GM12875 (cell line): Measurements from ENCODE around the gene BRAT1.

ENCODE experiments used
- H3K4me3 ChIP-seq: one replicate; pipeline ENCODE4 v1.5.1; 2011; ENCODE audit warnings: low read depth, low read length, control low read depth
- TF ChIP-seq, protein P1 (sequence below): IDR thresholded peaks from 2 replicates; pipeline ENCODE4 v1.5.1; 2011; ENCODE audit warnings: low read depth, mild to moderate bottlenecking, control low read depth, inconsistent platforms, low read length, moderate library complexity, borderline replicate concordance; ENCODE audit not compliant: insufficient read depth

BRAT1 gene

DNA sequence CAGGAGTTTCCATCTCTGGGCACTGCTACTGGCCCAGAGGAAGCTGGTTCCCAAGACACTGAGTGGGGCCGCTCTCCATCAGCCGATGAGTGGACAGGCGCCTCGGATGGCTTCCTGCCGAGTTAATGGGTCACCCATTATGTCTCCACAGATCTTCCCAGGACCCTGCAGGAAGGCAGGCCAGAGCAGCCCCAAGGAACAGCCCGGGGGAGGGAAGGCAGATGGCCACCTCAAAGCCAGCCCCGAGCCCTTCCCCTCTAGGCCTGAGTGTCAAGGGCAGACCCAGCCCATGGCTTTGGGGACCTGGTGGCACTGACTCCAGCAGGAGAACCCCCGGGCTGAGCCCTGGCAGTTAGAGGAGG, 39.1 kb downstream of the BRAT1 start:
- no peak overlapping the region for H3K4me3 ChIP-seq
- TF ChIP-seq, protein P1, sequence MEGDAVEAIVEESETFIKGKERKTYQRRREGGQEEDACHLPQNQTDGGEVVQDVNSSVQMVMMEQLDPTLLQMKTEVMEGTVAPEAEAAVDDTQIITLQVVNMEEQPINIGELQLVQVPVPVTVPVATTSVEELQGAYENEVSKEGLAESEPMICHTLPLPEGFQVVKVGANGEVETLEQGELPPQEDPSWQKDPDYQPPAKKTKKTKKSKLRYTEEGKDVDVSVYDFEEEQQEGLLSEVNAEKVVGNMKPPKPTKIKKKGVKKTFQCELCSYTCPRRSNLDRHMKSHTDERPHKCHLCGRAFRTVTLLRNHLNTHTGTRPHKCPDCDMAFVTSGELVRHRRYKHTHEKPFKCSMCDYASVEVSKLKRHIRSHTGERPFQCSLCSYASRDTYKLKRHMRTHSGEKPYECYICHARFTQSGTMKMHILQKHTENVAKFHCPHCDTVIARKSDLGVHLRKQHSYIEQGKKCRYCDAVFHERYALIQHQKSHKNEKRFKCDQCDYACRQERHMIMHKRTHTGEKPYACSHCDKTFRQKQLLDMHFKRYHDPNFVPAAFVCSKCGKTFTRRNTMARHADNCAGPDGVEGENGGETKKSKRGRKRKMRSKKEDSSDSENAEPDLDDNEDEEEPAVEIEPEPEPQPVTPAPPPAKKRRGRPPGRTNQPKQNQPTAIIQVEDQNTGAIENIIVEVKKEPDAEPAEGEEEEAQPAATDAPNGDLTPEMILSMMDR: no peak

DNA sequence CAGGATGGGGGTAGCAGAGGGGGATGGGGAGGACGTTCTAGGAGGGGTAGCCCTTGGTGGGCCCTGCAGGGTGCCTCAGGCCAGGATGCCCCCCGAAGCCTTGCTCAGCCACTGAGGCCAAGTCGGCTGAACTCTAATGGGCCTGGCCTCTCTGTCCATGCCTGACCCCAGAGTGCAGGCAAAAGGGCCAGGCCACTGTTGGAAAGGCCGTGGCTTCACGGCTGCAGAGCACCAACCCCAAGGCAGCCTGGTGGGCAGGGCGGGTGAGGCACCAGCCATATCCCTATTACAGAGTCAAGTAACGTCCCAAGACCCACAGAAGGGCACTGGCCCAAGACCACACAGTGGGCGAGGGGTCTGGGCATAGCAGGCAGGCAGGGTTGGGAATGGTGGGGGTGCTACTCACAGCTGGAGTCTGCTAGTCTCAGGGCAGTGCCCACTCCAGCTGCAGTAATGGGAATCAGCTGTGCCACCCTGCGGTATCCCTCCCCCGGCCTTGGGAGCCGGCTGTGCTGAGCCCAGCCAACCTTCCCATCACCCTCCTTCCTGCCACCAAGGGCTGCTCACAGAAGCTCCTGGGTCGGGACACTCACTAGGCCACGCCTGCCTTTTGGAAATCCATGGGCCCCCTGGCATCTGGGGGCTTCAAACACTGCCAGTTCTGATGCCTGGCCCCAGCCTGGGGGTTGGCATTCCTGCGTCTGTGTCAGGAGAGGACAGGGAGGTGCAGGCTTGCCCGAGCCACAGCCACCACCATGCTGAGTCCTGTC, 39.7 kb downstream of the BRAT1 start:
- TF ChIP-seq, protein P1: no peak
- H3K4me3 ChIP-seq: no peak overlapping the region

DNA sequence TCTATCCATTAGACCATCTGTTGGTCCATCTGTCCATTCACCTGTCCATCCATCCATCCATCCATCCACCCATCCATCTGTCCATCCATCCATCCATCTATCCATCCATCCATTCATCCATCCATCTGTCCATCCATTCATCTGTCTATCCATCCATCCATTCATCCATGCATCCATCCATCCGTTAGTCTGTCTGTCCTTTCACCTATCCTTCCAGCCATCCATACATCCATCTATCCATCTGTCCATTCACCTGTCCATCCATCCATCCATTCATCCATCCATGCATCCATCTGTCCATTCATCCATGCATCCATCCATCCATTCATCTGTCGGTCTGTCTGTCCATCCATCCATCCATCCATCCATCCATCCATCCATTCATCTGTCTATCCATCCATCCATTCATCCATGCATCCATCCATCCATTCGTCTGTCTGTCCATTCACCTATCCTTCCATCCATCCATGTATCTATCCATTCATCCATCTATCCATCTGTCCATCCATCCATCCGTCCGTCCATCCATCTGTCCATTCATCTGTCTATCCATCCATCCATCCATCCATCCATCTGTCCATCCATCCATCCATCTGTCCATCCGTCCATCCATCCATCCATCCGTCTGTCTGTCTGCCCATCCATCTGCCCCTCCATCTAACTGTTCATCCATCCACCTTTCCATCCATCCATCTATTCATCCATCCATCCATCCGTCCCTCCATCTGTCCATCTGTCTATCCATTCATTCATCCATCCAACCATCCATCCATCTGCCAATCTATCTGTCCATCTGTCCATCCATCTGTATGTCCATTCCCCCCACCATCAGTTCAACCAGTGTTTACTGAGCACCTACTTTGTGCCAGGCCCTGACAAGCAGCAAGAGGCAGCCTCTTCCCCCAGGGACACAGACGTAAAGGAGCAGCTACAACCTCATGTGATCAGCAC, 40.6 kb downstream of the BRAT1 start:
- H3K4me3 ChIP-seq: no peak overlapping the region
- TF ChIP-seq, protein P1: no peak

DNA sequence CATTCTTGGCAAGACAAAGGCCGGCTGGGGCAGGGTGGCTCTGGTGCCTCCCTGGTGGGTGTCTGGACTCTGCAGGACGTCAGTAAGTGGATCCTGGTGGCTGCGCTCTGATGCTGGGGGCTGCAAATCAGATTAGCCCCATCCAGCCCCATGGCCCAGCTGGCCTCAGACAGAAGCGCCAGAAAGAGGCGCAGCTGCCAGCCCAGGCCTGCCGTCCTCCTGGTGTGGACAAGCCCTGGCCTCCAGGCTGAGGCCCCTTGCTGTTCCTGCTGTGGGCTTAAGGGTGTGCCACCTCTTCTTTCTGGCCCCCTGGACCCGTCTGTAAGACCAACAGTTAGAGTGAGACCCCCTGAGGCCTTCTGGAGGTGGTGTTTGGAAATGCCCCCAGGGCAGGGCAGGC, 41.6 kb downstream of the BRAT1 start:
- TF ChIP-seq, protein P1: no peak
- H3K4me3 ChIP-seq: no peak overlapping the region

DNA sequence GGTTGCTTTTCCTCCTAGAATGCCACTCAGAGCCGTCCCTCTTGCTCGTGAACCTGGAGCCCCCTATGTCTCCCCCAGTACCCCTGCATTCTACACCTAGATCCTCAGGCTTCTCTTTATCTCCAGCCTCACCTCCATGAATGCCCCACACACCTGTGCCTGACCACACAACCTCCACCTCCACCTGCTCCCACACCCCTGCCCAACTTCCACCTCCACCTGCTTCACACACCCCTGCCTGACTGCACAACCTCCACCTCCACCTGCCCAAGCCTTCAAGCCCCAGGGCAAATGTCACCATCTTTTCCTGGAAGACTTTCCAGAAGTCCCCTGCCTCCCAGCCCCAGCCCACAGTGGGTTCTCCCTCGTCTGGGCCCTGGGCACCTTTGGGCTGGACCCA, 42.6 kb downstream of the BRAT1 start:
- H3K4me3 ChIP-seq: no peak overlapping the region
- TF ChIP-seq, protein P1: no peak

DNA sequence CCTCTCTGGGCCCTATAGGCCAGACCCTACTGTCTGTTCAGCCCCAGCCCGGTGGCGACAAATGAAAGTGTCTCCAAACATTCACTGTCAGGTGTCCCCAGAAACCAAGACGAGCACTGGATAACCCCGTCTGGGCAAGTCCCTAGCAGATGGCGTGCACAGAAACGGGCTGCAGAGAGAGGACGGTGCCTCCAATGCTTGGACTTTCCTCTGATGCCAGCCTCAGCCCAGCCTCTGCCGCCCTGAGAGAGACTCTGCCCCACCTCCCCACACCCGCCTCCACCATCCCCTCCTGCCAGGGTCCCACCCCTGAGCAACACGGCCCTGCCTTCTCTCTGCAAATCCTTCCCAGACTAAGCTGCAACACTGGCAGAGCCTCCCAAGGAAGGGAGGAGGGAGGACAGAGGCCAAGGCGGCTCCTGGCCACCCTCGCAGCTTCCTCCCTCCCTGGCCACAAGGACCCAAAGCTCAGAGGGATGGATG, 43.1 kb downstream of the BRAT1 start:
- TF ChIP-seq, protein P1: no peak
- H3K4me3 ChIP-seq: no peak overlapping the region

DNA sequence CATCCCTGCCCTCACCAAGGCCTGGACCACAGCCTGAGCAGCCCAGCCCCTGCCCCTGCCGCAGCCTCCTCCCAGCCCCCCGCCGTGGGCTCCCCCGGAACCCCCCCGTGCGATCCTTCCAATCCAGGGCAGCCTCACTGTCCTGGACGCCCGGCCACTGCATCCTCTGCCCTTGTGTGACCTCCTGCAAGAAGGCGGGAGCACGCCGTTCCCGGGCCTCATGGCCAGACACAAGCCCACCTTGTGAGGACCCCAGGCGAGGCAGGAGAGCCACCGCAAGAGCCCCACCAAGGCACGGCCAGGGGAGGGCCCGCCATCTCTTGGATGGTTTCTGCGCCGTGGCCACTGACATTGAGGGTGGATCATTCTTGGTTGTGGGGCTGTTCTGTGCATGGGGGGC, 43.6 kb downstream of the BRAT1 start:
- no peak overlapping the region for H3K4me3 ChIP-seq
- TF ChIP-seq, protein P1: no peak
